HG03039 (cell line): ENCODE measurements around the gene SOCS3.
"Not testable (repeated sequence)": the region's sequence is repeated elsewhere in the genome, so short reads cannot be mapped to it uniquely, and the experiment has no call there.

ENCODE experiments used
- ATAC-seq: cut with Tn5 transposase; IDR thresholded peaks from one replicate; pipeline ENCODE4 v1.9.1; 2021; ENCODE audit warnings: mild to moderate bottlenecking, moderate library complexity; ENCODE audit not compliant: unreplicated experiment

The SOCS3 gene

GRCh38 chr17:78335209-78335608, 24.7 kb downstream of the SOCS3 start:
- ATAC-seq = no peak

- no peak for ATAC-seq
Measured at GRCh38 chr17:78332991-78333390, 26.9 kb downstream of the SOCS3 start.

- not testable (repeated sequence) for ATAC-seq
Measured at GRCh38 chr17:78331355-78331754, 28.5 kb downstream of the SOCS3 start.

- ATAC-seq = no peak
Measured at GRCh38 chr17:78330570-78331224, 29.2 kb downstream of the SOCS3 start.

GRCh38 chr17:78329263-78330059, 30.4 kb downstream of the SOCS3 start:
- no peak for ATAC-seq

- no peak for ATAC-seq
Measured at GRCh38 chr17:78327880-78328279, 32.0 kb downstream of the SOCS3 start.

- no peak for ATAC-seq
Measured at GRCh38 chr17:78325076-78325687, 34.7 kb downstream of the SOCS3 start.

GRCh38 chr17:78324391-78325075, 35.3 kb downstream of the SOCS3 start:
- ATAC-seq = no peak

GRCh38 chr17:78323826-78324390, 36.0 kb downstream of the SOCS3 start:
- no peak for ATAC-seq

GRCh38 chr17:78322858-78323455, 36.9 kb downstream of the SOCS3 start:
- ATAC-seq = no peak

GRCh38 chr17:78322327-78322857, 37.5 kb downstream of the SOCS3 start:
- ATAC-seq = no peak

- ATAC-seq = no peak
Measured at GRCh38 chr17:78318843-78319242, 41.0 kb downstream of the SOCS3 start.

- ATAC-seq = no peak
Measured at GRCh38 chr17:78318407-78318806, 41.5 kb downstream of the SOCS3 start.

- ATAC-seq = no peak
Measured at GRCh38 chr17:78317794-78318400, 42.0 kb downstream of the SOCS3 start.

- no peak for ATAC-seq
Measured at GRCh38 chr17:78316867-78317789, 42.7 kb downstream of the SOCS3 start.

- ATAC-seq = no peak
Measured at GRCh38 chr17:78316115-78316866, 43.6 kb downstream of the SOCS3 start.

- no peak for ATAC-seq
Measured at GRCh38 chr17:78315355-78316114, 44.3 kb downstream of the SOCS3 start.
